GM23338 (cell line): ENCODE results near the gene NR3C1. TPM values are rescaled to one million over a fixed set of nuclear protein-coding genes. Genes with fewer than 3 reads are reported as not detected.

Experiments
- ATAC-seq: fragments of 200-7000 bp; cut with Tn5 transposase; 3 replicates; pipeline ENCODE4 v1.9.1; 2020
- DNase-seq: peaks from one replicate; pipeline ENCODE4 v3.0.0-alpha.2; 2015; ENCODE audit warnings: low spot score
- H2AFZ ChIP-seq: fragments of 200-600 bp; sonication (generic); 2 replicates; pipeline ENCODE4 v1.8.0; 2016; ENCODE audit warnings: antibody characterized with exemption, mild to moderate bottlenecking, moderate library complexity
- H3F3A ChIP-seq: fragments of 200-600 bp; sonication (generic); replicated peaks from 2 replicates; pipeline ENCODE4 v1.8.0; 2017; ENCODE audit warnings: antibody characterized with exemption, mixed run types, low read depth
- H3K27ac ChIP-seq: fragments of 200-600 bp; sonication (generic); 2 replicates; pipeline ENCODE4 v1.6.1; 2016; ENCODE audit warnings: low read depth
- H3K27me3 ChIP-seq: fragments of 200-600 bp; sonication (generic); 2 replicates; pipeline ENCODE4 v1.8.0; 2016; ENCODE audit warnings: mild to moderate bottlenecking, mixed run types, moderate library complexity; ENCODE audit not compliant: insufficient read depth
- H3K36me3 ChIP-seq: fragments of 200-600 bp; sonication (generic); 2 replicates; pipeline ENCODE4 v1.8.0; 2016; ENCODE audit warnings: mild to moderate bottlenecking; ENCODE audit not compliant: insufficient read depth
- H3K4me1 ChIP-seq: fragments of 200-600 bp; sonication (generic); 2 replicates; pipeline ENCODE4 v1.8.0; 2016; ENCODE audit warnings: mild to moderate bottlenecking, moderate library complexity; ENCODE audit not compliant: insufficient read depth
- H3K4me2 ChIP-seq: fragments of 200-600 bp; sonication (generic); 2 replicates; pipeline ENCODE4 v1.7.1; 2017; ENCODE audit warnings: mixed run types
- H3K4me3 ChIP-seq: fragments of 200-600 bp; sonication (generic); 2 replicates; pipeline ENCODE4 v1.6.1; 2016; ENCODE audit warnings: mixed run types
- H3K79me2 ChIP-seq: fragments of 200-600 bp; sonication (generic); replicated peaks from 2 replicates; pipeline ENCODE4 v1.8.0; 2017; ENCODE audit warnings: mild to moderate bottlenecking; ENCODE audit not compliant: insufficient read depth
- H3K9me2 ChIP-seq: fragments of 200-600 bp; sonication (generic); 2 replicates; pipeline ENCODE4 v1.8.0; 2017; ENCODE audit not compliant: insufficient read depth
- H4K20me1 ChIP-seq: fragments of 200-600 bp; sonication (generic); replicated peaks from 2 replicates; pipeline ENCODE4 v1.8.0; 2017; ENCODE audit warnings: mild to moderate bottlenecking; ENCODE audit not compliant: insufficient read depth
- H3K27ac Mint-ChIP-seq: 2 replicates; pipeline ENCODE4 v1.8.0; 2020; ENCODE audit warnings: inconsistent platforms, mild to moderate bottlenecking, moderate library complexity, mixed read lengths
- H3K27me3 Mint-ChIP-seq: 3 replicates; pipeline ENCODE4 v1.8.0; 2022; ENCODE audit warnings: low read depth, mild to moderate bottlenecking, moderate library complexity, mixed read lengths, inconsistent platforms; ENCODE audit not compliant: insufficient read depth, poor library complexity
- H3K36me3 Mint-ChIP-seq: 3 replicates; pipeline ENCODE4 v1.8.0; 2021; ENCODE audit warnings: low read depth, mild to moderate bottlenecking, inconsistent platforms, moderate library complexity, mixed read lengths
- H3K4me1 Mint-ChIP-seq: 3 replicates; pipeline ENCODE4 v1.8.0; 2020; ENCODE audit warnings: mild to moderate bottlenecking, inconsistent platforms, mixed read lengths
- H3K4me3 Mint-ChIP-seq: 3 replicates; pipeline ENCODE4 v1.8.0; 2021; ENCODE audit warnings: moderate library complexity, mild to moderate bottlenecking, inconsistent platforms, mixed read lengths
- H3K9me3 Mint-ChIP-seq: 3 replicates; pipeline ENCODE4 v1.8.0; 2020; ENCODE audit warnings: moderate library complexity, mild to moderate bottlenecking, inconsistent platforms, mixed read lengths
- CREB1 ChIP-seq: fragments of 250-450 bp; sonication (Bioruptor Pico); IDR thresholded peaks from 2 replicates; pipeline ENCODE4 v1.5.0; 2020; ENCODE audit warnings: low read depth, mild to moderate bottlenecking, moderate library complexity
- EZH2 ChIP-seq: fragments of 200-600 bp; sonication (generic); IDR thresholded peaks from one replicate; pipeline ENCODE4 v1.8.0; 2017; ENCODE audit warnings: antibody characterized with exemption, mild to moderate bottlenecking, low read depth; ENCODE audit not compliant: unreplicated experiment
- EZH2phosphoT487 ChIP-seq: fragments of 200-600 bp; sonication (generic); IDR thresholded peaks from one replicate; pipeline ENCODE4 v1.8.1; 2018; ENCODE audit warnings: antibody characterized with exemption; ENCODE audit not compliant: unreplicated experiment
- JUNB ChIP-seq: IDR thresholded peaks from one replicate; pipeline ENCODE4 v1.6.1; 2016; ENCODE audit warnings: antibody characterized with exemption; ENCODE audit not compliant: unreplicated experiment
- NANOG ChIP-seq: IDR thresholded peaks from 2 replicates; pipeline ENCODE4 v1.6.1; 2016; ENCODE audit warnings: antibody characterized with exemption, borderline replicate concordance
- POLR2AphosphoS5 ChIP-seq: IDR thresholded peaks from 2 replicates; pipeline ENCODE4 v1.6.1; 2016; ENCODE audit warnings: antibody characterized with exemption, low read depth
- STAT1 ChIP-seq: IDR thresholded peaks from one replicate; pipeline ENCODE4 v1.6.1; 2016; ENCODE audit warnings: antibody characterized with exemption; ENCODE audit not compliant: unreplicated experiment
- ZNF114 ChIP-seq: fragments of 250-450 bp; sonication (Bioruptor Pico); IDR thresholded peaks from 2 replicates; pipeline ENCODE4 v1.5.0; 2020; ENCODE audit warnings: mild to moderate bottlenecking, moderate library complexity
- ZNF331 ChIP-seq: fragments of 250-450 bp; sonication (Bioruptor Pico); IDR thresholded peaks from 2 replicates; pipeline ENCODE4 v1.5.0; 2020; ENCODE audit warnings: low read depth, mild to moderate bottlenecking, moderate library complexity
- polyA plus RNA-seq: library from polyadenylated mRNA; unstranded; fragments of >200 nt; fragmentation: Nextera tagmentation; extraction: Ambion mirVana; gene quantifications from 2 replicates; pipeline ENCODE4 v1.2.1, GENCODE V29; 2016
- total RNA-seq: library from RNA; depleted of rRNA; stranded (reverse); fragments of >200 nt; shearing (Covaris generic); gene quantifications from 2 replicates; pipeline ENCODE4 v1.2.3, GENCODE V29; 2014
- TF ChIP-seq, protein P1 (sequence below): fragments of 250-450 bp; sonication (Bioruptor Pico); IDR thresholded peaks from 2 replicates; pipeline ENCODE4 v1.5.0; 2020; ENCODE audit warnings: mild to moderate bottlenecking, moderate library complexity
- TF ChIP-seq, protein P2 (sequence below): IDR thresholded peaks from one replicate; pipeline ENCODE4 v1.6.1; 2018; ENCODE audit warnings: antibody characterized with exemption; ENCODE audit not compliant: unreplicated experiment
- TF ChIP-seq, protein P3 (sequence below), 2 experiments: fragments of 200-600 bp in 1 of 2; sonication (generic) in 1 of 2; conservative IDR thresholded peaks; 2 replicates each; pipeline versions ENCODE4 v1.5.1 to v1.6.1; 2016 to 2017; ENCODE audit warnings: antibody characterized with exemption in 2 of 2, low read depth in 2 of 2, mild to moderate bottlenecking in 2 of 2, moderate library complexity in 1 of 2
- TF ChIP-seq, protein P4 (sequence below): IDR thresholded peaks from 2 replicates; pipeline ENCODE4 v1.6.1; 2016; ENCODE audit warnings: antibody characterized with exemption

NR3C1 gene
- total and polyA plus RNA-seq, 2 experiments from 2014 or later: 1.2 to 4.6 TPM

DNA sequence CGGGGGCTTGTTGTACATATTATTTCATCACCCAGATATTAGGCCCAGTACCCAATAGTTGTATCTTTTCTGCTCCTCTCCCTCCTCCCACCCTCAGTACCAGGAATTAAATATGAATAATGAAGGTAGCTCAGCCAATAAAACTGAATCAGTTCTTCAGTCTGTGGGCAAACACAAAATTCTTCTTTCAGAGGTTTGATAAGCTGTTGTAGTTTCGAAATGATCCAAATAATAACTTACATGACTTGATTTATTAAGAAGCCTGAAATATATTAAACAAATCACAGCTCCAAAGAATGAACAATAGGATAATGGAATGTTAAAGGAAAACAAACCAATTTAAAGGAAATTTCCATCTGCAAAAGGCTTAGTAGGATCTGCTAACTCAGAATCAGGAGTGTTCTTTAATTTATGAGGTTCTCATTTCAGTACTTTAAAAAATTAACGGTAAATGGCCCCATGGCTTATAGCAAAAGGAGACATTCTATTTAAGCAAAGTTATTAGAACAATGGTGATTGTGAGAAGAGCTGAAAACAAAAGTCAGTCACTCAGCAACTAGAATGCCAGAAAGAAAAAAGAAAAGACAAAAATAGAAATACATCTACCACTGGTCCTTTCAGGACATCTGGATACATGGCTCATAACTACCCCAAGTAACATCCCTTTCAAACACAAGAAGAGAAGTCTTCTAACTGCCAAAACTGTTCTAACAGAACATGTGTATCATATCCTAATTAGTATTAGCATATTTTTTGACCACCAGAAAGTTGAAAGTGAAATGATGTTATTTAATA is 62.4 kb downstream of the NR3C1 start:
- Histone ChIP-seq H3K4me2 (no peak overlapping the region), H3K4me3 (no peak overlapping the region), H3K79me2 (no peaks in the 10 kb centered on the region), H3K4me1 (0 out of 2 replicates have a peak, but pooled peaks cover 3% of the 10 kb centered on the region), H2AFZ (no peak overlapping the region), H3K27ac (no peak overlapping the region), H3K27me3 (no peaks in the 10 kb centered on the region), H3K36me3 (no peaks in the 10 kb centered on the region), H4K20me1 (no peaks in the 10 kb centered on the region), H3K9me2 (no peaks in the 10 kb centered on the region), H3F3A (no peaks in the 10 kb centered on the region)
- TF ChIP-seq, protein P1, sequence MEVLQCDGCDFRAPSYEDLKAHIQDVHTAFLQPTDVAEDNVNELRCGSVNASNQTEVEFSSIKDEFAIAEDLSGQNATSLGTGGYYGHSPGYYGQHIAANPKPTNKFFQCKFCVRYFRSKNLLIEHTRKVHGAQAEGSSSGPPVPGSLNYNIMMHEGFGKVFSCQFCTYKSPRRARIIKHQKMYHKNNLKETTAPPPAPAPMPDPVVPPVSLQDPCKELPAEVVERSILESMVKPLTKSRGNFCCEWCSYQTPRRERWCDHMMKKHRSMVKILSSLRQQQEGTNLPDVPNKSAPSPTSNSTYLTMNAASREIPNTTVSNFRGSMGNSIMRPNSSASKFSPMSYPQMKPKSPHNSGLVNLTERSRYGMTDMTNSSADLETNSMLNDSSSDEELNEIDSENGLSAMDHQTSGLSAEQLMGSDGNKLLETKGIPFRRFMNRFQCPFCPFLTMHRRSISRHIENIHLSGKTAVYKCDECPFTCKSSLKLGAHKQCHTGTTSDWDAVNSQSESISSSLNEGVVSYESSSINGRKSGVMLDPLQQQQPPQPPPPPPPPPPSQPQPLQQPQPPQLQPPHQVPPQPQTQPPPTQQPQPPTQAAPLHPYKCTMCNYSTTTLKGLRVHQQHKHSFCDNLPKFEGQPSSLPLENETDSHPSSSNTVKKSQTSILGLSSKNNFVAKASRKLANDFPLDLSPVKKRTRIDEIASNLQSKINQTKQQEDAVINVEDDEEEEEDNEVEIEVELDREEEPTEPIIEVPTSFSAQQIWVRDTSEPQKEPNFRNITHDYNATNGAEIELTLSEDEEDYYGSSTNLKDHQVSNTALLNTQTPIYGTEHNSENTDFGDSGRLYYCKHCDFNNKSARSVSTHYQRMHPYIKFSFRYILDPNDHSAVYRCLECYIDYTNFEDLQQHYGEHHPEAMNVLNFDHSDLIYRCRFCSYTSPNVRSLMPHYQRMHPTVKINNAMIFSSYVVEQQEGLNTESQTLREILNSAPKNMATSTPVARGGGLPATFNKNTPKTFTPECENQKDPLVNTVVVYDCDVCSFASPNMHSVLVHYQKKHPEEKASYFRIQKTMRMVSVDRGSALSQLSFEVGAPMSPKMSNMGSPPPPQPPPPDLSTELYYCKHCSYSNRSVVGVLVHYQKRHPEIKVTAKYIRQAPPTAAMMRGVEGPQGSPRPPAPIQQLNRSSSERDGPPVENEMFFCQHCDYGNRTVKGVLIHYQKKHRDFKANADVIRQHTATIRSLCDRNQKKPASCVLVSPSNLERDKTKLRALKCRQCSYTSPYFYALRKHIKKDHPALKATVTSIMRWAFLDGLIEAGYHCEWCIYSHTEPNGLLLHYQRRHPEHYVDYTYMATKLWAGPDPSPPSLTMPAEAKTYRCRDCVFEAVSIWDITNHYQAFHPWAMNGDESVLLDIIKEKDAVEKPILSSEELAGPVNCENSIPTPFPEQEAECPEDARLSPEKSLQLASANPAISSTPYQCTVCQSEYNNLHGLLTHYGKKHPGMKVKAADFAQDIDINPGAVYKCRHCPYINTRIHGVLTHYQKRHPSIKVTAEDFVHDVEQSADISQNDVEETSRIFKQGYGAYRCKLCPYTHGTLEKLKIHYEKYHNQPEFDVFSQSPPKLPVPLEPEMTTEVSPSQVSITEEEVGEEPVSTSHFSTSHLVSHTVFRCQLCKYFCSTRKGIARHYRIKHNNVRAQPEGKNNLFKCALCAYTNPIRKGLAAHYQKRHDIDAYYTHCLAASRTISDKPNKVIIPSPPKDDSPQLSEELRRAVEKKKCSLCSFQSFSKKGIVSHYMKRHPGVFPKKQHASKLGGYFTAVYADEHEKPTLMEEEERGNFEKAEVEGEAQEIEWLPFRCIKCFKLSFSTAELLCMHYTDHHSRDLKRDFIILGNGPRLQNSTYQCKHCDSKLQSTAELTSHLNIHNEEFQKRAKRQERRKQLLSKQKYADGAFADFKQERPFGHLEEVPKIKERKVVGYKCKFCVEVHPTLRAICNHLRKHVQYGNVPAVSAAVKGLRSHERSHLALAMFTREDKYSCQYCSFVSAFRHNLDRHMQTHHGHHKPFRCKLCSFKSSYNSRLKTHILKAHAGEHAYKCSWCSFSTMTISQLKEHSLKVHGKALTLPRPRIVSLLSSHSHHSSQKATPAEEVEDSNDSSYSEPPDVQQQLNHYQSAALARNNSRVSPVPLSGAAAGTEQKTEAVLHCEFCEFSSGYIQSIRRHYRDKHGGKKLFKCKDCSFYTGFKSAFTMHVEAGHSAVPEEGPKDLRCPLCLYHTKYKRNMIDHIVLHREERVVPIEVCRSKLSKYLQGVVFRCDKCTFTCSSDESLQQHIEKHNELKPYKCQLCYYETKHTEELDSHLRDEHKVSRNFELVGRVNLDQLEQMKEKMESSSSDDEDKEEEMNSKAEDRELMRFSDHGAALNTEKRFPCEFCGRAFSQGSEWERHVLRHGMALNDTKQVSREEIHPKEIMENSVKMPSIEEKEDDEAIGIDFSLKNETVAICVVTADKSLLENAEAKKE (CRISPR knock-in tag): no peak
- TF ChIP-seq STAT1 (no peak), POLR2AphosphoS5 (no peak), ZNF331 (CRISPR knock-in tag) (no peak), EZH2 (no peak), JUNB (no peak), ZNF114 (CRISPR knock-in tag) (no peak), CREB1 (no peak), EZH2phosphoT487 (no peak), NANOG (no peak)
- TF ChIP-seq, protein P2, sequence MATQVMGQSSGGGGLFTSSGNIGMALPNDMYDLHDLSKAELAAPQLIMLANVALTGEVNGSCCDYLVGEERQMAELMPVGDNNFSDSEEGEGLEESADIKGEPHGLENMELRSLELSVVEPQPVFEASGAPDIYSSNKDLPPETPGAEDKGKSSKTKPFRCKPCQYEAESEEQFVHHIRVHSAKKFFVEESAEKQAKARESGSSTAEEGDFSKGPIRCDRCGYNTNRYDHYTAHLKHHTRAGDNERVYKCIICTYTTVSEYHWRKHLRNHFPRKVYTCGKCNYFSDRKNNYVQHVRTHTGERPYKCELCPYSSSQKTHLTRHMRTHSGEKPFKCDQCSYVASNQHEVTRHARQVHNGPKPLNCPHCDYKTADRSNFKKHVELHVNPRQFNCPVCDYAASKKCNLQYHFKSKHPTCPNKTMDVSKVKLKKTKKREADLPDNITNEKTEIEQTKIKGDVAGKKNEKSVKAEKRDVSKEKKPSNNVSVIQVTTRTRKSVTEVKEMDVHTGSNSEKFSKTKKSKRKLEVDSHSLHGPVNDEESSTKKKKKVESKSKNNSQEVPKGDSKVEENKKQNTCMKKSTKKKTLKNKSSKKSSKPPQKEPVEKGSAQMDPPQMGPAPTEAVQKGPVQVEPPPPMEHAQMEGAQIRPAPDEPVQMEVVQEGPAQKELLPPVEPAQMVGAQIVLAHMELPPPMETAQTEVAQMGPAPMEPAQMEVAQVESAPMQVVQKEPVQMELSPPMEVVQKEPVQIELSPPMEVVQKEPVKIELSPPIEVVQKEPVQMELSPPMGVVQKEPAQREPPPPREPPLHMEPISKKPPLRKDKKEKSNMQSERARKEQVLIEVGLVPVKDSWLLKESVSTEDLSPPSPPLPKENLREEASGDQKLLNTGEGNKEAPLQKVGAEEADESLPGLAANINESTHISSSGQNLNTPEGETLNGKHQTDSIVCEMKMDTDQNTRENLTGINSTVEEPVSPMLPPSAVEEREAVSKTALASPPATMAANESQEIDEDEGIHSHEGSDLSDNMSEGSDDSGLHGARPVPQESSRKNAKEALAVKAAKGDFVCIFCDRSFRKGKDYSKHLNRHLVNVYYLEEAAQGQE: no peak
- TF ChIP-seq, protein P3, sequence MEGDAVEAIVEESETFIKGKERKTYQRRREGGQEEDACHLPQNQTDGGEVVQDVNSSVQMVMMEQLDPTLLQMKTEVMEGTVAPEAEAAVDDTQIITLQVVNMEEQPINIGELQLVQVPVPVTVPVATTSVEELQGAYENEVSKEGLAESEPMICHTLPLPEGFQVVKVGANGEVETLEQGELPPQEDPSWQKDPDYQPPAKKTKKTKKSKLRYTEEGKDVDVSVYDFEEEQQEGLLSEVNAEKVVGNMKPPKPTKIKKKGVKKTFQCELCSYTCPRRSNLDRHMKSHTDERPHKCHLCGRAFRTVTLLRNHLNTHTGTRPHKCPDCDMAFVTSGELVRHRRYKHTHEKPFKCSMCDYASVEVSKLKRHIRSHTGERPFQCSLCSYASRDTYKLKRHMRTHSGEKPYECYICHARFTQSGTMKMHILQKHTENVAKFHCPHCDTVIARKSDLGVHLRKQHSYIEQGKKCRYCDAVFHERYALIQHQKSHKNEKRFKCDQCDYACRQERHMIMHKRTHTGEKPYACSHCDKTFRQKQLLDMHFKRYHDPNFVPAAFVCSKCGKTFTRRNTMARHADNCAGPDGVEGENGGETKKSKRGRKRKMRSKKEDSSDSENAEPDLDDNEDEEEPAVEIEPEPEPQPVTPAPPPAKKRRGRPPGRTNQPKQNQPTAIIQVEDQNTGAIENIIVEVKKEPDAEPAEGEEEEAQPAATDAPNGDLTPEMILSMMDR (conservative IDR thresholded peaks at IDR 0.05; ENCODE audit: low read depth in 2 of 2): no peak
- TF ChIP-seq, protein P4, sequence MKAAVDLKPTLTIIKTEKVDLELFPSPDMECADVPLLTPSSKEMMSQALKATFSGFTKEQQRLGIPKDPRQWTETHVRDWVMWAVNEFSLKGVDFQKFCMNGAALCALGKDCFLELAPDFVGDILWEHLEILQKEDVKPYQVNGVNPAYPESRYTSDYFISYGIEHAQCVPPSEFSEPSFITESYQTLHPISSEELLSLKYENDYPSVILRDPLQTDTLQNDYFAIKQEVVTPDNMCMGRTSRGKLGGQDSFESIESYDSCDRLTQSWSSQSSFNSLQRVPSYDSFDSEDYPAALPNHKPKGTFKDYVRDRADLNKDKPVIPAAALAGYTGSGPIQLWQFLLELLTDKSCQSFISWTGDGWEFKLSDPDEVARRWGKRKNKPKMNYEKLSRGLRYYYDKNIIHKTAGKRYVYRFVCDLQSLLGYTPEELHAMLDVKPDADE: no peak
- DNase-seq: no peak
- Mint-ChIP-seq H3K36me3 (no peaks in the 10 kb centered on the region; the same call in 2 of the 3 replicates), H3K27ac (no peak overlapping the region), H3K27me3 (no peaks in the 10 kb centered on the region), H3K9me3 (no peaks in the 10 kb centered on the region), H3K4me1 (peaks cover 12% of the 10 kb centered on the region), H3K4me3 (no peak overlapping the region)
- ATAC-seq: no peak
